ENCODE measurements around the gene WDTC1. TPM values are rescaled to one million over a fixed set of nuclear protein-coding genes. Genes with fewer than 3 reads are reported as not detected.
"Not testable (repeated sequence)": the region's sequence is repeated elsewhere in the genome, so short reads cannot be mapped to it uniquely, and the experiment has no call there.

Gene WDTC1
- total and polyA plus RNA-seq, 4 donors = 12.8 to 38.5 (median 26.7) TPM

- 79 to 84% methylated on average over 4 of the region's 4 CpGs for WGBS, 2 donors
- ATAC-seq (ENCODE audit: low FRiP score) (no peak), DNase-seq (no peak)
- H3K4me1 ChIP-seq (ENCODE audit: control insufficient read depth in 1 of 2, insufficient read depth in 2 of 2, low read length in 2 of 2) = peaks cover 0 to 5% of the 10 kb centered on the region in 2 donors
- no peaks in the 10 kb centered on the region for H3K36me3 ChIP-seq (ENCODE audit: control insufficient read depth in 1 of 2, insufficient read depth in 2 of 2, low read length in 1 of 2)
- no peaks in the 10 kb centered on the region for H3K27me3 ChIP-seq (ENCODE audit: control insufficient read depth in 1 of 2, insufficient read depth in 2 of 2, low read length in 1 of 2)
- no peak overlapping the region for H3K27ac ChIP-seq (ENCODE audit: low read depth in 1 of 2, low read length in 2 of 2)
- H3K9me3 ChIP-seq (ENCODE audit: control insufficient read depth, low read length) = no peaks in the 10 kb centered on the region
- H3K4me3 ChIP-seq (ENCODE audit: low read length in 2 of 2) = no peak overlapping the region
- intact Hi-C loops (cut with DNase I) = no loop called here
These were observed 2.7 kb downstream of the WDTC1 start for GRCh38 chr1:27237112-27237511.

DNA sequence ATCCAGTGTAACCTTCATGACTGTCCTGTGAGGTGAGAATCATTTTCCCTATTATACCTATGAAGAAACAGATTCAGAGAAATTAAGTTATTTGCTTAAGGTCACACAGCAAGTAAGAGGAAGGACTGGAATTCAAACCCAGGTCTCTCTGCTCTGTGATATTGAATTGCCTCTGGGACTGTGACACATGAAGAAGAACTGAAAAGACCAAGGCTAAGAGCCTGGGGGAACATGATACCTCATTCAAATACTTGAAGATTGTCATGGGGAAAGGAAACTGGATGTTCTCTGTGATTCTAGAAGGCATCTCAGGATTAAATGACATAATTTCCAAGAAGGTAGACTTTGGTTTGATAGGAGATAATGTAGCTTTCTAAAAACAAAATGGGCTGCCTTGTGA, 3.6 kb downstream of the WDTC1 start:
- intact Hi-C loops (cut with DNase I) = no loop called here
- Histone ChIP-seq H3K27me3 (ENCODE audit: control insufficient read depth in 1 of 2, insufficient read depth in 2 of 2, low read length in 1 of 2) (no peaks in the 10 kb centered on the region), H3K4me1 (ENCODE audit: control insufficient read depth in 1 of 2, insufficient read depth in 2 of 2, low read length in 2 of 2) (peaks cover 0 to 5% of the 10 kb centered on the region in 2 donors), H3K9me3 (ENCODE audit: control insufficient read depth, low read length) (no peaks in the 10 kb centered on the region), H3K27ac (ENCODE audit: low read depth in 1 of 2, low read length in 2 of 2) (no peak overlapping the region), H3K4me3 (ENCODE audit: low read length in 2 of 2) (no peak overlapping the region), H3K36me3 (ENCODE audit: control insufficient read depth in 1 of 2, insufficient read depth in 2 of 2, low read length in 1 of 2) (no peaks in the 10 kb centered on the region)
- ATAC-seq (ENCODE audit: low FRiP score) (no peak), DNase-seq (no peak)

DNA sequence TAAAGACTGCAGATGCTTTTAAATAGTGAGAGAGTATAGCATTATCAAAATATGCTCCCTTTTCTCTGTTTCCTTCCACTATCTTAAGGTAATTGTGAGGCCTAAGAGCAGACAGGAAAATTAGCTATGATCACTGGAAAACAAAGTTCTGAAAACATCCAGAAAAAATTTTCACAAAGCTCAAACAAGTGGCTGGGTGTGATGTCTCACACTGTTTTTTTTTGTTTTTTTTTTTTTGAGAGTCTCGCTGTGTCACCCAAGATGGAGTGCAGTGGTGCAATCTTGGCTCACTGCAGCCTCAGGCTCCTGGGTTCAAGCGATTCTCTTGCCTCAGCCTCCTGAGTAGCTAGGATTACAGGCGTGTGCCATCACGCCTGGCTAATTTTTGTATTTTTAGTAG, 7.2 kb downstream of the WDTC1 start:
- DNase-seq (no peak), ATAC-seq (ENCODE audit: low FRiP score) (no peak)
- H3K4me3 ChIP-seq (ENCODE audit: low read length in 2 of 2) = no peak overlapping the region
- no peaks in the 10 kb centered on the region for H3K9me3 ChIP-seq (ENCODE audit: control insufficient read depth, low read length)
- no peak overlapping the region for H3K27ac ChIP-seq (ENCODE audit: low read depth in 1 of 2, low read length in 2 of 2)
- H3K4me1 ChIP-seq (ENCODE audit: control insufficient read depth in 1 of 2, insufficient read depth in 2 of 2, low read length in 2 of 2) = no peaks in the 10 kb centered on the region
- H3K27me3 ChIP-seq (ENCODE audit: control insufficient read depth in 1 of 2, insufficient read depth in 2 of 2, low read length in 1 of 2) = no peaks in the 10 kb centered on the region
- no peaks in the 10 kb centered on the region for H3K36me3 ChIP-seq (ENCODE audit: control insufficient read depth in 1 of 2, insufficient read depth in 2 of 2, low read length in 1 of 2)
- WGBS, 2 donors = 84 to 86% methylated on average over 4 of the region's 4 CpGs
- intact Hi-C loops (cut with DNase I) = no loop called here

GRCh38 chr1:27243665-27244064, 9.2 kb downstream of the WDTC1 start:
- H3K36me3 ChIP-seq (ENCODE audit: control insufficient read depth in 1 of 2, insufficient read depth in 2 of 2, low read length in 1 of 2); DNase-seq; H3K9me3 ChIP-seq (ENCODE audit: control insufficient read depth, low read length); H3K27ac ChIP-seq (ENCODE audit: low read depth in 1 of 2, low read length in 2 of 2); ATAC-seq (ENCODE audit: low FRiP score); H3K27me3 ChIP-seq (ENCODE audit: control insufficient read depth in 1 of 2, insufficient read depth in 2 of 2, low read length in 1 of 2); H3K4me3 ChIP-seq (ENCODE audit: low read length in 2 of 2); H3K4me1 ChIP-seq (ENCODE audit: control insufficient read depth in 1 of 2, insufficient read depth in 2 of 2, low read length in 2 of 2); intact Hi-C loops (cut with DNase I): not testable (repeated sequence)
- WGBS, 2 donors = 94 to 96% methylated on average over 5 of the region's 5 CpGs

DNA sequence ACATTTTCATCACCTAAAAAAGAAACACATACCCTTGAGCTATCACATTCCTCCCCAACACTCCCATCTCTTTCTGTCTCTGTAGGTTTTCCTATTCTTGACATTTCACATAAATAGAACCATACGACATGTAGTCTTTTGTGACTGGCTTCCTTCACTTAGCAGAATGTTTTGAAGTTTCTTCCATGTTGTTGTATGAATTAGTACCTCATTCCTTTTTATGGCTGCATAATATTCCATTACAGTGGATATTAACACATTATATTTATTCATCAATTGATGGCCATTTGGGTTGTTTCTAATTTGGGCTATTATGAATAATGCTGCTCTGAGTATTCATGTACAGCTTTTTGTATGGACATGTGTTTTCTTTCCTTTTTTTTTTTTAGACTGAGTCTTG, 11.8 kb downstream of the WDTC1 start:
- Histone ChIP-seq H3K4me1 (ENCODE audit: control insufficient read depth in 1 of 2, insufficient read depth in 2 of 2, low read length in 2 of 2) (no peaks in the 10 kb centered on the region), H3K27me3 (ENCODE audit: control insufficient read depth in 1 of 2, insufficient read depth in 2 of 2, low read length in 1 of 2) (no peaks in the 10 kb centered on the region), H3K4me3 (ENCODE audit: low read length in 2 of 2) (no peak overlapping the region), H3K36me3 (ENCODE audit: control insufficient read depth in 1 of 2, insufficient read depth in 2 of 2, low read length in 1 of 2) (no peaks in the 10 kb centered on the region), H3K9me3 (ENCODE audit: control insufficient read depth, low read length) (no peaks in the 10 kb centered on the region), H3K27ac (ENCODE audit: low read depth in 1 of 2, low read length in 2 of 2) (no peak overlapping the region)
- WGBS, 2 donors = 96 to 100% methylated on average over 1 of the region's 1 CpG
- DNase-seq (no peak), ATAC-seq (ENCODE audit: low FRiP score) (no peak)
- intact Hi-C loops (cut with DNase I) = no loop called here

DNA sequence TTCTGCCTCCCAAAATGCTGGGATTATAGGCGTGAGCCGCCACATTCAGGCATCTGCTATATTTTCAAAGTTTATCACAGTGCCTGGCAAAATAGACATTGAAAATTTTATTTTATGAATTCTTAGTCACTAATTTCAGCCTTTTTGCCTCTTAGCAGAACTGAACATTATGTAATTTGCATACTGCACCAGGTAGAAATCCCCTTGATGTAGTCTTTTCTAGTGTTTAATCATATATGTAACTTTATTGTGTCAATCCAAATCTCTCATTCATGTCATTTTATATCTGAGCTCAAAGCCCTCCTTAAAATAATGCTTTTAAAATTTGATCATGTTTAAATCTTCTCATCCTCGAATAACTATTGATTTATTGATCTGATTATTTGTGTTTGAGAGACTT, 19.2 kb downstream of the WDTC1 start:
- no peak overlapping the region for H3K27ac ChIP-seq (ENCODE audit: low read depth in 1 of 2, low read length in 2 of 2)
- DNase-seq (no peak), ATAC-seq (ENCODE audit: low FRiP score) (no peak)
- H3K4me3 ChIP-seq (ENCODE audit: low read length in 2 of 2) = no peak overlapping the region
- intact Hi-C loops (cut with DNase I) = no loop called here
- WGBS, 2 donors = 92 to 93% methylated on average over 3 of the region's 3 CpGs
- no peaks in the 10 kb centered on the region for H3K9me3 ChIP-seq (ENCODE audit: control insufficient read depth, low read length)
- no peaks in the 10 kb centered on the region for H3K36me3 ChIP-seq (ENCODE audit: control insufficient read depth in 1 of 2, insufficient read depth in 2 of 2, low read length in 1 of 2)
- H3K27me3 ChIP-seq (ENCODE audit: control insufficient read depth in 1 of 2, insufficient read depth in 2 of 2, low read length in 1 of 2) = no peaks in the 10 kb centered on the region
- no peaks in the 10 kb centered on the region for H3K4me1 ChIP-seq (ENCODE audit: control insufficient read depth in 1 of 2, insufficient read depth in 2 of 2, low read length in 2 of 2)

- Histone ChIP-seq H3K27ac (ENCODE audit: low read depth in 1 of 2, low read length in 2 of 2) (no peak overlapping the region), H3K4me1 (ENCODE audit: control insufficient read depth in 1 of 2, insufficient read depth in 2 of 2, low read length in 2 of 2) (no peaks in the 10 kb centered on the region), H3K9me3 (ENCODE audit: control insufficient read depth, low read length) (no peaks in the 10 kb centered on the region), H3K4me3 (ENCODE audit: low read length in 2 of 2) (no peak overlapping the region), H3K27me3 (ENCODE audit: control insufficient read depth in 1 of 2, insufficient read depth in 2 of 2, low read length in 1 of 2) (no peaks in the 10 kb centered on the region), H3K36me3 (ENCODE audit: control insufficient read depth in 1 of 2, insufficient read depth in 2 of 2, low read length in 1 of 2) (no peaks in the 10 kb centered on the region)
- intact Hi-C loops (cut with DNase I) = no loop called here
- no peak for DNase-seq
- no peak for ATAC-seq (ENCODE audit: low FRiP score)
These were observed 20.7 kb downstream of the WDTC1 start for GRCh38 chr1:27255136-27255535.

DNA sequence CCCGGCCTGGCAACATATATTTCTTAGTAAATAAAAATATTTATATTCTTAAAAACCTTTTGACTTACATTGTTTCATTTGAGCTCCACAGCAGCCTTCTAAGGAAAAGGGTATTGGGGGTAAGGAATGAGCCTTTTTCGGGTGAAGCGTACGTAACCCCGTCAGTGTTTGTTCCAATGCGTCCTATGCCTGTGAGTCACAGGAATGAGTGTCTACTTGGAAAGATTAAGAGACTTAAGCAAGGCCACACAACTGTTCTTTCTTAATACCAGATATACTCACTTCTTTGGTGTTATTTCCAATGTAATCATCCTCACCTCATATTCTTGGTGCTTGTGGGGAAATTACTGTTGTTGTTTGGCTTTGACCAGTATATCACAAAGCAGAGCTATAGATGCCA, 22.7 kb downstream of the WDTC1 start:
- 97 to 98% methylated on average over 6 of the region's 6 CpGs for WGBS, 2 donors
- Histone ChIP-seq H3K4me1 (ENCODE audit: control insufficient read depth in 1 of 2, insufficient read depth in 2 of 2, low read length in 2 of 2) (no peaks in the 10 kb centered on the region), H3K9me3 (ENCODE audit: control insufficient read depth, low read length) (no peaks in the 10 kb centered on the region), H3K36me3 (ENCODE audit: control insufficient read depth in 1 of 2, insufficient read depth in 2 of 2, low read length in 1 of 2) (no peaks in the 10 kb centered on the region), H3K27ac (ENCODE audit: low read depth in 1 of 2, low read length in 2 of 2) (no peak overlapping the region), H3K4me3 (ENCODE audit: low read length in 2 of 2) (no peak overlapping the region), H3K27me3 (ENCODE audit: control insufficient read depth in 1 of 2, insufficient read depth in 2 of 2, low read length in 1 of 2) (no peaks in the 10 kb centered on the region)
- ATAC-seq (ENCODE audit: low FRiP score) (no peak), DNase-seq (no peak)
- intact Hi-C loops (cut with DNase I) = no loop called here

DNA sequence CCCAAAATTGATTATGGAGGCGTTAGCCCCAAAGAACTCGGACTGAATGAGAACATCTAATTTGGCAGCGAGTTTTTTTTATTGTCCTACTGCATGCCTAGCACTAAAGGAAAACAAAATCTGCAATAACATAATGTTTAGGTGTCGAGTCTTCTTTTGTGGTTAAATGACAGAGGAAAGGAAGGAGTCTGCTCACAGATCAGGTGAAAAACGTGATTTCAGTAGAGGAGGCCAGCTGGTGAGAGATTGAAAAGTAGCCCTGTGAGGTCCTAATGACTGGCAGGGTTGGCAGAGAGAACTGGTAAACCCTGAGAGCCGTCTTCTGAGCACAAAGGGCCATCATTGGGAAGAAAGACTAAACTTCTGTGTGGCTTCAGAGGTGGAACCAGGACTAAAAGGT, 24.2 kb downstream of the WDTC1 start:
- ATAC-seq (ENCODE audit: low FRiP score) = no peak
- DNase-seq = no peak
- no peaks in the 10 kb centered on the region for H3K27me3 ChIP-seq (ENCODE audit: control insufficient read depth in 1 of 2, insufficient read depth in 2 of 2, low read length in 1 of 2)
- no peaks in the 10 kb centered on the region for H3K4me1 ChIP-seq (ENCODE audit: control insufficient read depth in 1 of 2, insufficient read depth in 2 of 2, low read length in 2 of 2)
- H3K27ac ChIP-seq (ENCODE audit: low read depth in 1 of 2, low read length in 2 of 2) = no peak overlapping the region
- peaks cover 0 to 3% of the 10 kb centered on the region in 2 donors for H3K36me3 ChIP-seq (ENCODE audit: control insufficient read depth in 1 of 2, insufficient read depth in 2 of 2, low read length in 1 of 2)
- H3K4me3 ChIP-seq (ENCODE audit: low read length in 2 of 2) = no peak overlapping the region
- 79% methylated on average over 6 of the region's 6 CpGs for WGBS, 2 donors
- intact Hi-C loops (cut with DNase I) = no loop called here
- H3K9me3 ChIP-seq (ENCODE audit: control insufficient read depth, low read length) = no peaks in the 10 kb centered on the region

Data from aorta (tissue), 5 donors.